ENCODE data around the gene UMODL1.

DNA sequence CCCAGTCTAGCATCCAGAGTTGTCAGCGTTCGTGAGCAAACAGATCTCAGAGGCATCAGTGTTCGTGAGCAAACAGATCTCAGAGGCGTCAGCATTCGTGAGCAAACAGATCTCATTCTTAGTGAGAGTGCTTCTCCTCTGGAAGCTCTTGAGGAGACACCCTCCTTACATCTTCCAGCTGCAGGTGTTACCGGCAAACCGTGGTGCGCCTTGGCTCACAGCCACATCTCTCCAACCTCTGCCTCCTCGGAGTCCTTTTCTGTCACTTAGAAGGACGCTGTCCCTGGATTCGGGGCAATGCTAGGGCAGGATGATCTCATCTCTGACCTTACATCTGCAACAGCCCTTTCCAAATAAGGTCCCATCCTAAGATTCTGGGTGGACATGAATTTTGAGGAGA is 14.6 kb upstream of the UMODL1 start:
- TF ChIP-seq, protein P1, sequence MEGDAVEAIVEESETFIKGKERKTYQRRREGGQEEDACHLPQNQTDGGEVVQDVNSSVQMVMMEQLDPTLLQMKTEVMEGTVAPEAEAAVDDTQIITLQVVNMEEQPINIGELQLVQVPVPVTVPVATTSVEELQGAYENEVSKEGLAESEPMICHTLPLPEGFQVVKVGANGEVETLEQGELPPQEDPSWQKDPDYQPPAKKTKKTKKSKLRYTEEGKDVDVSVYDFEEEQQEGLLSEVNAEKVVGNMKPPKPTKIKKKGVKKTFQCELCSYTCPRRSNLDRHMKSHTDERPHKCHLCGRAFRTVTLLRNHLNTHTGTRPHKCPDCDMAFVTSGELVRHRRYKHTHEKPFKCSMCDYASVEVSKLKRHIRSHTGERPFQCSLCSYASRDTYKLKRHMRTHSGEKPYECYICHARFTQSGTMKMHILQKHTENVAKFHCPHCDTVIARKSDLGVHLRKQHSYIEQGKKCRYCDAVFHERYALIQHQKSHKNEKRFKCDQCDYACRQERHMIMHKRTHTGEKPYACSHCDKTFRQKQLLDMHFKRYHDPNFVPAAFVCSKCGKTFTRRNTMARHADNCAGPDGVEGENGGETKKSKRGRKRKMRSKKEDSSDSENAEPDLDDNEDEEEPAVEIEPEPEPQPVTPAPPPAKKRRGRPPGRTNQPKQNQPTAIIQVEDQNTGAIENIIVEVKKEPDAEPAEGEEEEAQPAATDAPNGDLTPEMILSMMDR (conservative IDR thresholded peaks at IDR 0.05): no peak
- TF ChIP-seq ZFX (IDR thresholded peaks at IDR 0.05): no peak
